Osteocyte (in vitro differentiated cells): ENCODE data around the gene PCSK9. TPM values are rescaled to one million over a fixed set of nuclear protein-coding genes. Genes with fewer than 3 reads are reported as not detected.
A peak's percentile ranks its signal among the peaks of the same experiment; 100 is the strongest.

Experiments used
- DNase-seq: peaks from one replicate; pipeline ENCODE4 v3.0.0; 2021; ENCODE audit warnings: mixed read lengths; ENCODE audit not compliant: unreplicated experiment; ENCODE audit errors: extremely low spot score
- H3K27ac Mint-ChIP-seq: one replicate; pipeline ENCODE4 v1.8.0; 2021; ENCODE audit warnings: mild to moderate bottlenecking, mixed read lengths; ENCODE audit not compliant: unreplicated experiment
- H3K27me3 Mint-ChIP-seq: one replicate; pipeline ENCODE4 v1.8.0; 2021; ENCODE audit warnings: mixed read lengths; ENCODE audit not compliant: unreplicated experiment
- H3K36me3 Mint-ChIP-seq: one replicate; pipeline ENCODE4 v1.8.0; 2021; ENCODE audit warnings: mixed read lengths; ENCODE audit not compliant: unreplicated experiment
- H3K4me1 Mint-ChIP-seq: one replicate; pipeline ENCODE4 v1.8.0; 2021; ENCODE audit warnings: mixed read lengths; ENCODE audit not compliant: unreplicated experiment
- H3K4me3 Mint-ChIP-seq: one replicate; pipeline ENCODE4 v1.8.0; 2021; ENCODE audit warnings: mild to moderate bottlenecking, moderate library complexity, mixed read lengths; ENCODE audit not compliant: unreplicated experiment
- H3K9me3 Mint-ChIP-seq: one replicate; pipeline ENCODE4 v1.8.0; 2021; ENCODE audit warnings: mixed read lengths; ENCODE audit not compliant: unreplicated experiment
- CTCF ChIP-seq: fragments of 200-600 bp; sonication (generic); IDR thresholded peaks from 2 replicates; pipeline ENCODE4 v1.5.0; 2021; ENCODE audit warnings: antibody characterized with exemption, mild to moderate bottlenecking, moderate library complexity
- total RNA-seq: library from RNA; stranded (reverse); gene quantifications from 2 replicates; pipeline ENCODE4 v1.2.1, GENCODE V29; 2021

Gene PCSK9
- total RNA-seq, 1 donor from 2014 or later, result 2.2 TPM

GRCh38 chr1:55040083-55040932 is 960 bp downstream of the PCSK9 start:
- peaks cover 64% of the 10 kb centered on the region for H3K27me3 Mint-ChIP-seq
- no peaks in the 10 kb centered on the region for H3K9me3 Mint-ChIP-seq
- H3K36me3 Mint-ChIP-seq, result peaks cover 3% of the 10 kb centered on the region
- peak overlapping the region; percentile 65 for H3K4me3 Mint-ChIP-seq
- TF ChIP-seq CTCF, result no peak
- no peak for DNase-seq
- no peak overlapping the region for H3K27ac Mint-ChIP-seq
- H3K4me1 Mint-ChIP-seq, result peaks cover 20% of the 10 kb centered on the region

- no peak for TF ChIP-seq CTCF
- no peak for DNase-seq
- peaks cover 19% of the 10 kb centered on the region for H3K4me1 Mint-ChIP-seq
- H3K36me3 Mint-ChIP-seq, result peaks cover 3% of the 10 kb centered on the region
- no peak overlapping the region for H3K27ac Mint-ChIP-seq
- no peaks in the 10 kb centered on the region for H3K9me3 Mint-ChIP-seq
- peaks cover 58% of the 10 kb centered on the region for H3K27me3 Mint-ChIP-seq
- H3K4me3 Mint-ChIP-seq, result no peak overlapping the region
These were observed 1.7 kb downstream of the PCSK9 start for GRCh38 chr1:55040933-55041494.

- H3K4me1 Mint-ChIP-seq, result peaks cover 19% of the 10 kb centered on the region
- no peak overlapping the region for H3K27ac Mint-ChIP-seq
- no peak for TF ChIP-seq CTCF
- peaks cover 53% of the 10 kb centered on the region for H3K27me3 Mint-ChIP-seq
- H3K4me3 Mint-ChIP-seq, result no peak overlapping the region
- peaks cover 3% of the 10 kb centered on the region for H3K36me3 Mint-ChIP-seq
- no peak for DNase-seq
- no peaks in the 10 kb centered on the region for H3K9me3 Mint-ChIP-seq
These were observed 2.3 kb downstream of the PCSK9 start for GRCh38 chr1:55041613-55042012.

- peaks cover 19% of the 10 kb centered on the region for H3K4me1 Mint-ChIP-seq
- H3K36me3 Mint-ChIP-seq, result peaks cover 3% of the 10 kb centered on the region
- H3K9me3 Mint-ChIP-seq, result no peaks in the 10 kb centered on the region
- peaks cover 40% of the 10 kb centered on the region for H3K27me3 Mint-ChIP-seq
- DNase-seq, result no peak
- H3K27ac Mint-ChIP-seq, result no peak overlapping the region
- no peak overlapping the region for H3K4me3 Mint-ChIP-seq
- TF ChIP-seq CTCF, result no peak
These were observed 3.7 kb downstream of the PCSK9 start for GRCh38 chr1:55043011-55043410.

GRCh38 chr1:55043726-55044125 is 4.4 kb downstream of the PCSK9 start:
- no peak for TF ChIP-seq CTCF
- Mint-ChIP-seq H3K9me3 (no peaks in the 10 kb centered on the region), H3K4me3 (no peak overlapping the region), H3K27me3 (peaks cover 33% of the 10 kb centered on the region), H3K4me1 (peaks cover 19% of the 10 kb centered on the region), H3K27ac (no peak overlapping the region), H3K36me3 (peaks cover 3% of the 10 kb centered on the region)
- no peak for DNase-seq
